Eye (tissue), 1 donor: ENCODE data around the gene TCIRG1.
"Not testable (repeated sequence)": the region's sequence is repeated elsewhere in the genome, so short reads cannot be mapped to it uniquely, and the experiment has no call there.

ENCODE experiments used
- DNase-seq: peaks from one replicate; pipeline ENCODE4 v3.0.0-alpha.2; 2015

Gene TCIRG1

GRCh38 chr11:68090706-68091105 is 51.9 kb downstream of the TCIRG1 start:
- peak; percentile 52 for DNase-seq

- no peak for DNase-seq
These were observed 53.6 kb downstream of the TCIRG1 start for GRCh38 chr11:68092411-68092810.

GRCh38 chr11:68092946-68093345 is 54.1 kb downstream of the TCIRG1 start:
- not testable (repeated sequence) for DNase-seq

GRCh38 chr11:68093565-68093964 is 54.7 kb downstream of the TCIRG1 start:
- no peak for DNase-seq

- no peak for DNase-seq
These were observed 58.1 kb downstream of the TCIRG1 start for GRCh38 chr11:68096962-68097361.

- DNase-seq = no peak
These were observed 60.2 kb downstream of the TCIRG1 start for GRCh38 chr11:68099057-68099456.

GRCh38 chr11:68099474-68100405 is 60.9 kb downstream of the TCIRG1 start:
- DNase-seq = peak; percentile 34
